HEK293 (cell line): Measurements from ENCODE around the gene PPAT.

Experiments
- CTCF ChIP-seq: fragments of 450-650 bp; formaldehyde crosslinking; IDR thresholded peaks from 2 replicates; pipeline ENCODE4 v1.5.1; 2016; ENCODE audit warnings: missing biosample characterization, missing genetic modification characterization
- HOXD13 ChIP-seq: sonication (generic); formaldehyde crosslinking; IDR thresholded peaks from 2 replicates; pipeline ENCODE4 v1.8.0; 2022; ENCODE audit warnings: missing genetic modification reagents, borderline replicate concordance
- RBAK ChIP-seq: fragments of 450-650 bp; formaldehyde crosslinking; IDR thresholded peaks from 2 replicates; pipeline ENCODE4 v1.5.1; 2016; ENCODE audit warnings: missing biosample characterization, missing genetic modification characterization
- ZNF121 ChIP-seq: fragments of 450-650 bp; formaldehyde crosslinking; IDR thresholded peaks from 2 replicates; pipeline ENCODE4 v1.5.1; 2016; ENCODE audit warnings: missing biosample characterization, missing genetic modification characterization
- ZNF18 ChIP-seq: fragments of 450-650 bp; formaldehyde crosslinking; IDR thresholded peaks from 2 replicates; pipeline ENCODE4 v1.5.1; 2016; ENCODE audit warnings: missing biosample characterization, missing genetic modification characterization
- ZNF19 ChIP-seq: fragments of 450-650 bp; formaldehyde crosslinking; IDR thresholded peaks from 2 replicates; pipeline ENCODE4; 2016; ENCODE audit warnings: missing biosample characterization, missing genetic modification characterization, low read depth
- ZNF449 ChIP-seq: fragments of 450-650 bp; formaldehyde crosslinking; IDR thresholded peaks from 2 replicates; pipeline ENCODE4 v1.5.1; 2017; ENCODE audit warnings: missing biosample characterization, mild to moderate bottlenecking, missing genetic modification characterization, moderate library complexity
- ZSCAN18 ChIP-seq: fragments of 450-650 bp; formaldehyde crosslinking; IDR thresholded peaks from 2 replicates; pipeline ENCODE4 v1.5.1; 2016; ENCODE audit warnings: missing biosample characterization, missing genetic modification characterization

GRCh38 chr4:56416349-56416748 is 19.1 kb downstream of the PPAT start:
- no peak for TF ChIP-seq CTCF (tag by site-specific recombination)
- TF ChIP-seq ZNF19 (tag by site-specific recombination): no peak
- no peak for TF ChIP-seq HOXD13 (CRISPR knock-in tag)
- no peak for TF ChIP-seq RBAK (tag by site-specific recombination)
- no peak for TF ChIP-seq ZSCAN18 (tag by site-specific recombination)
- TF ChIP-seq ZNF18: no peak
- TF ChIP-seq ZNF449: no peak
- TF ChIP-seq ZNF121 (tag by site-specific recombination): no peak
